Keratinocyte (primary cell): ENCODE measurements around the gene UFSP1. TPM values are rescaled to one million over a fixed set of nuclear protein-coding genes. Genes with fewer than 3 reads are reported as not detected.

Experiments
- DNase-seq: peaks from one replicate; pipeline ENCODE4 v3.0.0-alpha.2; 2011; ENCODE audit warnings: low read depth, missing footprints, low spot score
- FAIRE-seq: peaks from 2 replicates; lab custom pipeline; 2011; peaks lifted over from hg19 to GRCh38; lab: Jason Lieb, UNC
- H2AFZ ChIP-seq: 2 replicates; pipeline ENCODE4 v1.6.0; 2012; ENCODE audit warnings: low read length, control low read depth, inconsistent platforms; ENCODE audit not compliant: control insufficient read depth
- H3K27ac ChIP-seq: 2 replicates; pipeline ENCODE4 v1.5.1; 2011; ENCODE audit warnings: low read length; ENCODE audit not compliant: control insufficient read depth, insufficient read depth
- H3K27me3 ChIP-seq: 3 replicates; pipeline ENCODE4 v1.6.0; 2011; ENCODE audit warnings: low read length; ENCODE audit not compliant: control insufficient read depth, insufficient read depth; ENCODE audit errors: extremely low read depth
- H3K36me3 ChIP-seq, 2 experiments: 2 replicates in 1 of 2; 3 replicates in 1 of 2; pipeline ENCODE4 v1.5.1; 2011; ENCODE audit warnings: low read length in 2 of 2, mild to moderate bottlenecking in 1 of 2; ENCODE audit not compliant: control insufficient read depth in 2 of 2, insufficient read depth in 2 of 2; ENCODE audit errors: extremely low read depth in 1 of 2
- H3K4me1 ChIP-seq: 3 replicates; pipeline ENCODE4 v1.5.1; 2011; ENCODE audit warnings: low read length; ENCODE audit not compliant: control insufficient read depth, insufficient read depth; ENCODE audit errors: extremely low read depth
- H3K4me2 ChIP-seq: 3 replicates; pipeline ENCODE4 v1.6.0; 2011; ENCODE audit warnings: low read depth, low read length; ENCODE audit not compliant: control insufficient read depth, insufficient read depth; ENCODE audit errors: extremely low read depth
- H3K4me3 ChIP-seq, 3 experiments: fragments of 200-600 bp in 1 of 3; sonication (generic) in 1 of 3; 2 replicates in 2 of 3; 3 replicates in 1 of 3; pipeline ENCODE4 v1.5.1; 2011 to 2016; ENCODE audit warnings: low read length in 3 of 3, mild to moderate bottlenecking in 3 of 3, control low read depth in 2 of 3, inconsistent platforms in 1 of 3, low read depth in 1 of 3, mixed read lengths in 1 of 3, mixed run types in 1 of 3, moderate library complexity in 1 of 3; ENCODE audit not compliant: control insufficient read depth in 2 of 3, insufficient read depth in 2 of 3; ENCODE audit errors: extremely low read depth in 1 of 3
- H3K79me2 ChIP-seq: 2 replicates; pipeline ENCODE4 v1.6.0; 2012; ENCODE audit warnings: low read length; ENCODE audit not compliant: control insufficient read depth, insufficient read depth
- H3K9ac ChIP-seq: 3 replicates; pipeline ENCODE4 v1.6.0; 2011; ENCODE audit warnings: low read length; ENCODE audit not compliant: control insufficient read depth, insufficient read depth; ENCODE audit errors: extremely low read depth
- H3K9me1 ChIP-seq: 3 replicates; pipeline ENCODE4 v1.6.0; 2011; ENCODE audit warnings: low read length; ENCODE audit not compliant: control insufficient read depth, insufficient read depth; ENCODE audit errors: extremely low read depth
- H3K9me3 ChIP-seq: 2 replicates; pipeline ENCODE4 v1.5.1; 2012; ENCODE audit warnings: low read depth, low read length; ENCODE audit not compliant: control insufficient read depth
- H4K20me1 ChIP-seq: 3 replicates; pipeline ENCODE4 v1.6.0; 2011; ENCODE audit warnings: low read length; ENCODE audit not compliant: control insufficient read depth, insufficient read depth; ENCODE audit errors: extremely low read depth
- EZH2 ChIP-seq: IDR thresholded peaks from one replicate; pipeline ENCODE4 v1.6.1; 2012; ENCODE audit warnings: inconsistent platforms, mild to moderate bottlenecking, low read length, moderate library complexity
- dilution Hi-C: fragments of 300-500 bp; cut with MboI; formaldehyde crosslinking; loops from one replicate; pipeline ENCODE4 v1.7.0; 2020; ENCODE audit warnings: low sequenced_read_pairs; ENCODE audit not compliant: extremely low pct_ligation_motif_present
- polyA plus RNA-seq, 5 experiments: library from polyadenylated mRNA; depleted of rRNA in 3 of 5; stranded (reverse) in 3 of 5; stranded (forward) in 1 of 5; unstranded in 1 of 5; fragments of >200 nt; gene quantifications; 1 replicate in 1 of 5; 2 replicates in 3 of 5; 3 replicates in 1 of 5; pipeline versions ENCODE4 v1.2.1 to v1.2.3, GENCODE V29; 2011 to 2012; ENCODE audit warnings: missing spikeins in 2 of 5, low read depth in 1 of 5, low replicate concordance in 1 of 5
- TF ChIP-seq, protein P1 (sequence below), 3 experiments: IDR thresholded peaks in 1 of 3; conservative IDR thresholded peaks in 1 of 3; optimal IDR thresholded peaks in 1 of 3; 2 replicates in 2 of 3; 3 replicates in 1 of 3; pipeline versions ENCODE3 to v1.5.1; 2011; ENCODE audit warnings: low read length in 3 of 3, mild to moderate bottlenecking in 3 of 3, moderate library complexity in 2 of 3, control low read depth in 1 of 3, inconsistent platforms in 1 of 3; ENCODE audit not compliant: insufficient read depth in 2 of 3; ENCODE audit errors: extremely low read depth in 1 of 3

The UFSP1 gene
- polyA plus RNA-seq, 1 donor (not counting 4 experiments of a cell fraction or from before 2014, with no cell fraction given) = 1.0 TPM

DNA sequence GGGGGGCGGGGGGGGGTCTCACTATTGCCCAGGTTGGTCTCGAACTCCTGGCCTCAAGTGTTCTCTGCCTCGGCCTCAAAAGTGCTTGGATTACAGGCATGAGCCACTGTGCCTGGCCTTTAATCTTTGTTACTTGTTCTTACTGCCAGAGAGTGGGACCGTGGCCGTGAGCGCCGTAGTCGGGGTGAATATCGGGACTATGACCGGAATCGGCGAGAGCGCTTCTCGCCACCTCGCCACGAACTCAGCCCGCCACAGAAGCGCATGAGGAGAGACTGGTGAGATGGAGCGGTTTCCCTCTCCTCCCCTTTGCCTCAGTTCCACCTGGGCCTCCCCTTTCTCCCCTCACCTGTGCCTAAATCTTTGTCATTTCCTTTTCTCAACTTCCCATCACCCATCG is 8.4 kb downstream of the UFSP1 start:
- peaks cover 61% of the 10 kb centered on the region for H3K79me2 ChIP-seq
- no peaks in the 10 kb centered on the region for H3K9me3 ChIP-seq
- TF ChIP-seq EZH2 = no peak
- TF ChIP-seq, protein P1, sequence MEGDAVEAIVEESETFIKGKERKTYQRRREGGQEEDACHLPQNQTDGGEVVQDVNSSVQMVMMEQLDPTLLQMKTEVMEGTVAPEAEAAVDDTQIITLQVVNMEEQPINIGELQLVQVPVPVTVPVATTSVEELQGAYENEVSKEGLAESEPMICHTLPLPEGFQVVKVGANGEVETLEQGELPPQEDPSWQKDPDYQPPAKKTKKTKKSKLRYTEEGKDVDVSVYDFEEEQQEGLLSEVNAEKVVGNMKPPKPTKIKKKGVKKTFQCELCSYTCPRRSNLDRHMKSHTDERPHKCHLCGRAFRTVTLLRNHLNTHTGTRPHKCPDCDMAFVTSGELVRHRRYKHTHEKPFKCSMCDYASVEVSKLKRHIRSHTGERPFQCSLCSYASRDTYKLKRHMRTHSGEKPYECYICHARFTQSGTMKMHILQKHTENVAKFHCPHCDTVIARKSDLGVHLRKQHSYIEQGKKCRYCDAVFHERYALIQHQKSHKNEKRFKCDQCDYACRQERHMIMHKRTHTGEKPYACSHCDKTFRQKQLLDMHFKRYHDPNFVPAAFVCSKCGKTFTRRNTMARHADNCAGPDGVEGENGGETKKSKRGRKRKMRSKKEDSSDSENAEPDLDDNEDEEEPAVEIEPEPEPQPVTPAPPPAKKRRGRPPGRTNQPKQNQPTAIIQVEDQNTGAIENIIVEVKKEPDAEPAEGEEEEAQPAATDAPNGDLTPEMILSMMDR (optimal IDR thresholded peaks at IDR 0.05 in 1 of 3, IDR thresholded peaks at IDR 0.05 in 1 of 3, conservative IDR thresholded peaks at IDR 0.05 in 1 of 3; ENCODE audit: extremely low read depth in 1 of 3, insufficient read depth in 2 of 3, low read length in 3 of 3) = no peak
- DNase-seq (no peak), FAIRE-seq (no peak)
- H3K4me1 ChIP-seq = peaks cover 14% of the 10 kb centered on the region
- peaks cover 45 to 52% of the 10 kb centered on the region in 2 experiments for H3K36me3 ChIP-seq
- H3K27ac ChIP-seq = no peak overlapping the region
- peaks cover 12% of the 10 kb centered on the region for H4K20me1 ChIP-seq
- dilution Hi-C loops = loop anchor here (10.0 kb wide), 1 partner anchor 64 kb away; the partner anchor contains the start of gene MUC3A
- no peak overlapping the region for H2AFZ ChIP-seq
- H3K4me2 ChIP-seq = no peak overlapping the region
- no peaks in the 10 kb centered on the region for H3K27me3 ChIP-seq
- H3K9ac ChIP-seq = no peak overlapping the region
- H3K4me3 ChIP-seq = no peak overlapping the region
- no peaks in the 10 kb centered on the region for H3K9me1 ChIP-seq

DNA sequence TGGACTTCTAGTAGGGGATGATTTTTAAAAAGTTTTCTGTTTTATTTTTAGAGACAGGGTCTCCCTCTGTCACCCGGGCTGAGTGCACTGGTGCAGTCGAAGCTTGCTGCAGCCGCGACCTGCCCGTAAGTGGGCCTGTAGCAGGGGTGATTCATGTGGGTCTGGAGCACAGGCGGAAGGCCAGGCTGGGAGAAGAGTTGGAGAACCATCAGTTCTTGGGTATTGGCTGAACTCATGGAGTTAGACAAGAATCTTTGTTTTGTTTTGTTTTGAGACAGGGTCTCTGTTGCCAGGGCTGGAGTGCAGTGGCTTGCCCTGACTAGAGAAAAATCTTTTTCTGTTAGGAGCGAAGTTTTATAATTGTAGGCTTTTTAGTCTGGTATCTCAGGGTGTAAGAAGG is 8.9 kb downstream of the UFSP1 start:
- H3K9me1 ChIP-seq = no peaks in the 10 kb centered on the region
- H2AFZ ChIP-seq = no peak overlapping the region
- H3K79me2 ChIP-seq = peaks cover 66% of the 10 kb centered on the region
- no peak for DNase-seq
- no peak for FAIRE-seq
- no peak overlapping the region for H3K27ac ChIP-seq
- H3K4me2 ChIP-seq = no peak overlapping the region
- H3K4me3 ChIP-seq = no peak overlapping the region
- H3K27me3 ChIP-seq = no peaks in the 10 kb centered on the region
- dilution Hi-C loops = loop anchor here (10.0 kb wide), 1 partner anchor 64 kb away; the partner anchor contains the start of gene MUC3A
- H3K4me1 ChIP-seq = peaks cover 19% of the 10 kb centered on the region
- H3K9me3 ChIP-seq = no peaks in the 10 kb centered on the region
- H3K36me3 ChIP-seq = peaks cover 41 to 52% of the 10 kb centered on the region in 2 experiments
- H3K9ac ChIP-seq = no peak overlapping the region
- H4K20me1 ChIP-seq = peaks cover 13% of the 10 kb centered on the region
- TF ChIP-seq, protein P1 (optimal IDR thresholded peaks at IDR 0.05 in 1 of 3, IDR thresholded peaks at IDR 0.05 in 1 of 3, conservative IDR thresholded peaks at IDR 0.05 in 1 of 3; ENCODE audit: extremely low read depth in 1 of 3, insufficient read depth in 2 of 3, low read length in 3 of 3) = no peak
- no peak for TF ChIP-seq EZH2
